Measurements from ENCODE around the gene ZNF568.

ZNF568 gene

DNA sequence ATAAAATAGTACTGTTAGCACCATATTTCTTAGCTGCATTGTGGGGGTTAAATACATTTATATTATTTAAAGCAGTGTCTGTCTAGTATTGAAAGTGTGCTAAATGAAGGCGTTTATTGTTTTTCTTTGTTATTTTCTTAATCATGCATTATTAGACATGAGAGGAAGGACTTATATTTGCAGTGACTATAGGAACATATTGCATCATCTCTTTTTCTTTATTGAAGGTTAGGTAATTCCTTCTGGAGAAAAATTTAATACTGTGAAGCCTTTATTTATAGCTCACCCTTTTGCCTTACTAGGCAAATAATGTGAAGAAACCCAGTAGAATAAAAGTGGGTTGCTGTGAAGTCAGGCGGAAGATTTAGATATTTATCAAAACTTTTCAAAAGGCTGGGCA, 83.2 kb downstream of the ZNF568 start:
- no peak for DNase-seq (ENCODE audit: low spot score)

DNA sequence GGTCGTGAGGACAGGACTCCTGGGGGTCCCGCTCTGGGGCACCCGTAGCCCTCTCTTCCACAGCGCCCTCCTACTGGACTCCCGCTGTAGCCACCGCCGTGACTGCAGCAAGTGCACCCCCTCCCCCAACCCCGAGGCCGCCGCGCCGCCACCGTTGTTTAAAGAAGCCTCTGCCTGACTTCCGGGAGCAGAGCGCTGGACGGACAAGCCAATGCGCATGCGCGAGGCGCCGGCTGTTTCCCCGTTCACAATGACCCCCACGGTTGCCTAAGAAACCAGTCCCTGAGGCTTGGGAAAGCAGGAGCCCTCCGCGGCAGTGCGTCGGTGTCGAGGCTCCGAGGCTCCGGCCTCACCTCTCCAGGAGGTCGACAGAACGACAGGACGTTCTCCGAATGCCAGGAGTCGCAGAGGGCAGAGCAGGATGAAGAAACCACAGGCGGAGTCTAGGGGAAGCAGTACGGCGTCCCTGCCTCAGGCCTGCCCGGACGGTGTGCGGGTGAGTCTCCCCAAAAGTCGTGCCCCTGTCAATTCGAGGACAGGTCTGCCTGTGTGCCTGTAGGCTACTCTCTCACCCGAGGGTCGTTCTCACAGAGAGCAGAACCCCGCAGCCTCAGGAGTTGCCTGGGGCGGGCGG, 91.6 kb downstream of the ZNF568 start:
- DNase-seq (ENCODE audit: low spot score) = no peak

DNA sequence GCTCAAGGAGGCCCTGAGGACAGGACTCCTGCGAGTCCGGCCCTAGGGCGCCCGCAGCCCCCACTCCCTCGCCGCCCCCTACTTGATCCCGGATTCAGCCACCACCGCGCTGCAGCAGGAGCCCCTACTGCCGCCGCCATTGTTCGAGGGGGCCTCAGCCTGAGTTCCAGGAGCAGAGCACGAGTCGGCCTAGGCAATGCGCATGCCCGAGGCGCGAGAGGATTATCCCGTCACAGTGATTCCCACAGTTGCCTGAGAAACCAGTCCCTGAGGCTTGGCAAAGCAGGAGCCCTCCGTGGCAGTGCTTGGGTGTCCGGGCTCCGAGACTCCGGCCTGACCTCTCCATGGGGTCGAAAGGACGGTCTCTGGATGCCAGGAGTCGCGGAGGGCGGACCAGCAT, 93.7 kb downstream of the ZNF568 start:
- no peak for DNase-seq (ENCODE audit: low spot score)

DNA sequence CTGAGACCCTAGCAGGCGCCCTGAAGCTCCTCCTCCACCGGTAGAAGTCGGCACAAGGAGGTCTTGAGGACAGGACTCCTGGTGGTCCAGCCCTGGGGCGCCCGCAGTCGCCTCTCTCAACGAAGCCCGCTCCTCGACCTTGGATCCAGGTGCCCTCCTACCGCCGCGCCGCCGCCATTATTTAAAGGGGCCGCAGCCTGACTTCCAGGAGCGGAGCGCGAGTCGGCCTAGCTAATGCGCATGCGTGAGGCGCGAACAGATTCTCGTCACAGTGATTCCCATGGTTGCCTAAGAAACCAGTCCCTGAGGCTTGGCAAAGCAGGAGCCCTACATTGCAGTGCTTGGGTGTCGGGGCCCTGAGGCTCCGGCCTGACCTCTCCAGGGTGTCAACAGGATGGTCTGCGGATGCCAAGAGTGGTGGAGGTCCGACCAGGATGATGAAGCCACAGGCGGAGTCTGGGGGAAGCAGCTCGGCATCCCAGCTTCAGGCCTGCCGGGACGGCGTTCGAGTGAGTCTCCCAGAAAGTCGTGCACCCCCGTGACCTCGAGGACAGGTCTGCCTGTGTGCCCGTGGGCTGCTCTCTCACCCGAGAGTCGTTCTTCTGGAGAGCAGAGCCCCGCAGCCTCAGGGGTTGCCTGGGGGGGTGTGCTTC, 96.1 kb downstream of the ZNF568 start:
- DNase-seq (ENCODE audit: low spot score) = no peak

DNA sequence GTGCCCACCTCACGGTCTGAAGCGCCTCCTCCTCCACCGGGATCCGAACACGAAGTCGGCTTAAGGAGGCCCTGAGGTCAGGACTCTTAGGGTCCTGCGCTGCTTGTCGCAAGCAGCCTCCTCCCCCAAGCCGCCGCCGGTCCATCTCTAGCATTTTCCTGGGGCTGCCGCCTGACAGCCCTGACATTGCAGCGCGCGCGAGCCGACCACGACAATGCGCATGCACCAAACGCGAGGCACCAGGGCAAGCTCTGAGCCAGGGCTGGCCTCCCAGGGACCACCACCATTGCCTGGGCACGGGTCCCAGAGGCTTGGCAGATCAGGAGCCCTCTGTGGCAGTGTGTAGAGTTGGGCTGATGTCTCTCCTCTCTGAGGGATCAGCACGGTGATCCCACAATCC, 98.3 kb downstream of the ZNF568 start:
- no peak for DNase-seq (ENCODE audit: low spot score)

DNA sequence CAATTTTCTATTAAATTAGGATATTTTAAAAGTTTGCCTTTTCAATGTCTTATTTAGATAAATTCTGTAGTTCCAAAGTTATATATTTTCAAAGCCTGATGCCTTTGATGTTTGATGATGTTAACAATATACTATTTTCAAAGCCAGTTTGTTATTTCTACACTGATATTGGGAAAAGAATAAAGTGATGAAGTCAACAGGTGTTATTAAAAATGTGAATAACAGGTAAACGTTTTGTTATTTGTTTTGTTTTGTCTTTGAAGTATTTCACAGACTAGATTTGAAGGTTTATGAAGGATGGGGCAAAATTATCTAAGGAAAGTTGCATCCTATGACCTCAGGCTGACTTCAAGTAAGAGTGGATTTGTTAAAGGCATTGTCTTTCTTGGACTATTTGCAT, 129.0 kb downstream of the ZNF568 start:
- DNase-seq (ENCODE audit: low spot score) = no peak

Data from hematopoietic multipotent progenitor cell treated with erythropoietin and hydrocortisone succinate and interleukin-3 and kit ligand, for 15 days (in vitro differentiated cells).